Nephron (organoid): ENCODE results near the gene MAS1L.

Experiments
- H3K27ac Mint-ChIP-seq, 3 experiments: 2 replicates each; pipeline ENCODE4 v1.8.0; 2020; ENCODE audit warnings: mixed read lengths in 3 of 3, mild to moderate bottlenecking in 2 of 3, moderate library complexity in 1 of 3
- H3K27me3 Mint-ChIP-seq: 2 replicates; pipeline ENCODE4 v1.8.0; 2021; ENCODE audit warnings: low read depth, mild to moderate bottlenecking, moderate library complexity, mixed read lengths
- H3K36me3 Mint-ChIP-seq: 2 replicates; pipeline ENCODE4 v1.8.0; 2020; ENCODE audit warnings: low read depth, mixed read lengths
- H3K4me1 Mint-ChIP-seq: 2 replicates; pipeline ENCODE4 v1.8.0; 2020; ENCODE audit warnings: mixed read lengths
- H3K4me3 Mint-ChIP-seq, 3 experiments: 2 replicates each; pipeline ENCODE4 v1.8.0; 2020; ENCODE audit warnings: mild to moderate bottlenecking in 3 of 3, mixed read lengths in 3 of 3, moderate library complexity in 2 of 3
- H3K9me3 Mint-ChIP-seq: 2 replicates; pipeline ENCODE4 v1.8.0; 2020; ENCODE audit warnings: mixed read lengths
- TF ChIP-seq, protein P1 (sequence below), 3 experiments: fragments of 200-600 bp; sonication (generic); IDR thresholded peaks; one replicate each; pipeline ENCODE4 v1.5.0; 2021; ENCODE audit warnings: antibody characterized with exemption in 3 of 3; ENCODE audit not compliant: unreplicated experiment in 3 of 3

Gene MAS1L

DNA sequence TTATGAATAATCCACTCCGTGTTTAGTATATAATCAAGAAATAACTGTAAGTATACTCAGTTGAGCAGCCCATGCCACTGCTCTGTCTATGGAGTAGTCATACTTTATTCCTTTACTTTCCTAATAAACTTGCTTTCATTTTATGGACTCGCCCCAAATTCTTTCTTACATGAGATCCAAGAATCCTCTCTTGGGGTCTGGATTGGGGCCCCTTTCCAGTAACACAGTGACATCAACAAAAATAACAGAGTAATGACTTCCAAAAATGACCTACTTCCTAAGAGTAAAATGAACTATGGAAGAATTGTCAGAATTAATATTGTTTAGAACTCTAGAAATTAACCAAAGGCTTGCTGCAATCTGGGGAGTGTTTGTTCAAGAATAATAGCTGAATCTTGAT, 22.0 kb downstream of the MAS1L start:
- Mint-ChIP-seq H3K27ac (no peak overlapping the region), H3K9me3 (no peaks in the 10 kb centered on the region), H3K27me3 (peaks cover 12% of the 10 kb centered on the region), H3K4me3 (no peak overlapping the region), H3K4me1 (no peaks in the 10 kb centered on the region), H3K36me3 (no peaks in the 10 kb centered on the region)
- TF ChIP-seq, protein P1, sequence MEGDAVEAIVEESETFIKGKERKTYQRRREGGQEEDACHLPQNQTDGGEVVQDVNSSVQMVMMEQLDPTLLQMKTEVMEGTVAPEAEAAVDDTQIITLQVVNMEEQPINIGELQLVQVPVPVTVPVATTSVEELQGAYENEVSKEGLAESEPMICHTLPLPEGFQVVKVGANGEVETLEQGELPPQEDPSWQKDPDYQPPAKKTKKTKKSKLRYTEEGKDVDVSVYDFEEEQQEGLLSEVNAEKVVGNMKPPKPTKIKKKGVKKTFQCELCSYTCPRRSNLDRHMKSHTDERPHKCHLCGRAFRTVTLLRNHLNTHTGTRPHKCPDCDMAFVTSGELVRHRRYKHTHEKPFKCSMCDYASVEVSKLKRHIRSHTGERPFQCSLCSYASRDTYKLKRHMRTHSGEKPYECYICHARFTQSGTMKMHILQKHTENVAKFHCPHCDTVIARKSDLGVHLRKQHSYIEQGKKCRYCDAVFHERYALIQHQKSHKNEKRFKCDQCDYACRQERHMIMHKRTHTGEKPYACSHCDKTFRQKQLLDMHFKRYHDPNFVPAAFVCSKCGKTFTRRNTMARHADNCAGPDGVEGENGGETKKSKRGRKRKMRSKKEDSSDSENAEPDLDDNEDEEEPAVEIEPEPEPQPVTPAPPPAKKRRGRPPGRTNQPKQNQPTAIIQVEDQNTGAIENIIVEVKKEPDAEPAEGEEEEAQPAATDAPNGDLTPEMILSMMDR (IDR thresholded peaks at IDR 0.05; ENCODE audit: unreplicated experiment in 3 of 3) = no peak

DNA sequence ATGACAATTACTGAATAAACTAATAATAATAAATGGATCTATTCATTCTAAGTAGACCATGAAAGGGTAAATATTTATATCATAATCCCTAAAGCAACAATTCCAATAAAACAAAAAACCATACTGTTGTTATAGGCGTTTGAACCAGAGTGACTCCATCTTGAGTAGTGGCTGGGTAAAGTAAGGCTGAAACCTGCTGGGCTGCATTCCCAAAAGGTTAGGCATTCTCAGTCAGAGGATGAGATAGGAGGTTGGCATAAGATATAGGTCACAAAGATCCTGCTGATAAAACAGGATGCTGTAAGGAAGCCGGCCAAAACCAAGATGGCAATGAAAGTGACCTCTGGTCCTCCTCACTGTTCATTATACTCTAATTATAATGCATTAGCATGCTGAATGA, 22.5 kb downstream of the MAS1L start:
- no peak overlapping the region for H3K4me3 Mint-ChIP-seq

DNA sequence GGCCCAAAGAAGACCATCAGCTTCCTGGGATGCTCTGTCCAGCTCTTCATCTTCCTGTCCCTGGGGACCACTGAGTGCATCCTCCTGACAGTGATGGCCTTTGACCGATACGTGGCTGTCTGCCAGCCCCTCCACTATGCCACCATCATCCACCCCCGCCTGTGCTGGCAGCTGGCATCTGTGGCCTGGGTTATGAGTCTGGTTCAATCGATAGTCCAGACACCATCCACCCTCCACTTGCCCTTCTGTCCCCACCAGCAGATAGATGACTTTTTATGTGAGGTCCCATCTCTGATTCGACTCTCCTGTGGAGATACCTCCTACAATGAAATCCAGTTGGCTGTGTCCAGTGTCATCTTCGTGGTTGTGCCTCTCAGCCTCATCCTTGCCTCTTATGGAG, 25.7 kb downstream of the MAS1L start:
- TF ChIP-seq, protein P1 (IDR thresholded peaks at IDR 0.05; ENCODE audit: unreplicated experiment in 3 of 3) = no peak
- H3K27ac Mint-ChIP-seq = no peak overlapping the region
- no peaks in the 10 kb centered on the region for H3K9me3 Mint-ChIP-seq
- no peaks in the 10 kb centered on the region for H3K36me3 Mint-ChIP-seq
- H3K27me3 Mint-ChIP-seq = peaks cover 17% of the 10 kb centered on the region
- no peak overlapping the region for H3K4me3 Mint-ChIP-seq
- no peaks in the 10 kb centered on the region for H3K4me1 Mint-ChIP-seq

More for the DNA sequence above, 22.5 kb downstream of the MAS1L start:
- H3K36me3 Mint-ChIP-seq = no peaks in the 10 kb centered on the region
- peaks cover 9% of the 10 kb centered on the region for H3K27me3 Mint-ChIP-seq
- TF ChIP-seq, protein P1 (IDR thresholded peaks at IDR 0.05; ENCODE audit: unreplicated experiment in 3 of 3) = no peak
- H3K27ac Mint-ChIP-seq = no peak overlapping the region
- no peaks in the 10 kb centered on the region for H3K4me1 Mint-ChIP-seq
- H3K9me3 Mint-ChIP-seq = no peaks in the 10 kb centered on the region

DNA sequence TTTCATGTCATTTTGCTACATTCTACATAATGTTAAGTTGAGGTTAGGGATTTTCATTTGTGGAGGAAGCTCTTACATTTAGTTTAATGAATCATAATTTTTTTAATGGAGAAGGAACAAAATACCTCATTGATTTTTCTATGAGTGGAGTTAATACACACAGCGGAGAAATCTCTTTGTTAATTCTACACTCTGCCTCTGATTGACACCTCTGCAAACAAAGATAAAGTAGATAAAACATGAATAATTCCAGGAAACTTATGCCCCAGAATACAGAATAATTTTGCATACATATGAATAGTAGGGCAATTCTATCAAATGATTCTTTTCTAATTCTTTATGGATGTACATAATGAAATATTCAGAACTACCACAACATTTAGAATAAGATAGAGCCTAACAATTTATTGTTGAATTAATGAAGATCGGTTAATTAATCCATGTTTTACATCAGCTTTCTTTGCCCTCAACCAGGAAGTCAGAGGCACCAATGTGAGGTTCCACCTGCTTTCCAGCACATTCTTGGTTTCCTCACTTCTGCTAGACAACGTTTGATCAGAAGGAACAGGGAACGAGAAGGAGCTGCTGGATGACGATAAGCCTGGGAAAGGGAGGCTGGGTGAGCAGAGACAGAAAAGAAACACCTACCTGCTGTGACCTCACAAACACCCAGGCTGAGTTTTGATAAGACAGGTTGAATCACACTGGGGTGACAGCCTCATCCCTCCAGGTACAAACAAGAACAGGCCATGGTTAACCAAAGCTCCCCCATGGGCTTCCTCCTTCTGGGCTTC, 26.5 kb downstream of the MAS1L start:
- Mint-ChIP-seq H3K27ac (no peak overlapping the region), H3K4me3 (no peak overlapping the region), H3K36me3 (no peaks in the 10 kb centered on the region), H3K9me3 (no peaks in the 10 kb centered on the region), H3K27me3 (peaks cover 17% of the 10 kb centered on the region), H3K4me1 (no peaks in the 10 kb centered on the region)
- TF ChIP-seq, protein P1 (IDR thresholded peaks at IDR 0.05; ENCODE audit: unreplicated experiment in 3 of 3) = no peak

DNA sequence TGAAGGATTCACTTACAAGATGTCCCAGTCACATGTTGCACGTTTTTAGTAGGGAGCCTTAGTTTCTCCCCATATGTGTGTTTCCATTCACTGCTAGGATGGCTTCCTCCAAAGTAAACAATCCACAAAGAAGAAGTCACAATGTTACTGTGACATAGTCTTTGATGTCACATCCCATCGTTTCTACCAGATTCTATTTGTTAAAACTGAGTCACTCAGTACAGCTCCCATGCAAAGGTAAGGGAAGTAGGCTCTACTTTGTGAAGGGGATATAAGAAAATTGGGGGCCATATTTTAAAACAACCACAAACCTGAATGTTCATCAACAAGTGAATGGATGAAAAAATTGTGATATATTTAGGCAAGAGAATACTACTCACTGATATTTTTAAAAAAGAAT, 30.8 kb downstream of the MAS1L start, which contains the start of the genes OR11A1 and OR2H1:
Gene OR11A1, minus strand, starts transcription at position 101 of the 400 bp plus-strand sequence. CDS start 29,430 bp downstream, outside the sequence.
Gene OR2H1, plus strand, starts transcription at position 185 of the 400 bp plus-strand sequence. CDS start 4,615 bp downstream, outside the sequence.
- H3K9me3 Mint-ChIP-seq = no peaks in the 10 kb centered on the region
- no peaks in the 10 kb centered on the region for H3K4me1 Mint-ChIP-seq
- no peak within 1 kb of the TSS for H3K27ac Mint-ChIP-seq
- no peak within 1 kb of the TSS for H3K4me3 Mint-ChIP-seq
- peaks cover 8% of the 10 kb centered on the region for H3K27me3 Mint-ChIP-seq
- TF ChIP-seq, protein P1 (IDR thresholded peaks at IDR 0.05; ENCODE audit: unreplicated experiment in 3 of 3) = no peak
- no peaks in the 10 kb centered on the region for H3K36me3 Mint-ChIP-seq
